Activated CD4-positive, alpha-beta T cell treated with anti-CD3 and anti-CD28 coated beads, Interleukin-2, amount 50 U/mL, for 1 hour (primary cell): ENCODE data around the gene COL28A1.
"Not testable (repeated sequence)": the region's sequence is repeated elsewhere in the genome, so short reads cannot be mapped to it uniquely, and the experiment has no call there.

Source experiments
- DNase-seq: peaks from one replicate; pipeline ENCODE4 v3.0.0-alpha.2; 2020

COL28A1 gene

GRCh38 chr7:7408001-7408770 lies 127.5 kb downstream of the COL28A1 start:
- no peak for DNase-seq

- DNase-seq, result no peak
Measured at GRCh38 chr7:7405461-7405860, 130.2 kb downstream of the COL28A1 start.

- DNase-seq, result no peak
Measured at GRCh38 chr7:7399707-7400106, 136.0 kb downstream of the COL28A1 start.

- DNase-seq, result no peak
Measured at GRCh38 chr7:7395785-7396184, 139.9 kb downstream of the COL28A1 start.

GRCh38 chr7:7388164-7388563 lies 147.5 kb downstream of the COL28A1 start:
- DNase-seq, result not testable (repeated sequence)

- DNase-seq, result no peak
Measured at GRCh38 chr7:7385421-7385820, 150.3 kb downstream of the COL28A1 start.

- DNase-seq, result no peak
Measured at GRCh38 chr7:7384228-7384627, 151.4 kb downstream of the COL28A1 start.

GRCh38 chr7:7375538-7375937 lies 160.1 kb downstream of the COL28A1 start:
- no peak for DNase-seq

- DNase-seq, result no peak
Measured at GRCh38 chr7:7370076-7370475, 165.6 kb downstream of the COL28A1 start.

GRCh38 chr7:7369134-7369533 lies 166.5 kb downstream of the COL28A1 start:
- no peak for DNase-seq

GRCh38 chr7:7354674-7355073 lies 181.0 kb downstream of the COL28A1 start:
- DNase-seq, result no peak

GRCh38 chr7:7352845-7353244 lies 182.8 kb downstream of the COL28A1 start:
- no peak for DNase-seq

- no peak for DNase-seq
Measured at GRCh38 chr7:7351832-7352231, 183.8 kb downstream of the COL28A1 start.

- no peak for DNase-seq
Measured at GRCh38 chr7:7351156-7351555, 184.5 kb downstream of the COL28A1 start.

GRCh38 chr7:7349156-7349555 lies 186.5 kb downstream of the COL28A1 start:
- no peak for DNase-seq

GRCh38 chr7:7347045-7347444 lies 188.6 kb downstream of the COL28A1 start:
- DNase-seq, result no peak

- no peak for DNase-seq
Measured at GRCh38 chr7:7344583-7344982, 191.1 kb downstream of the COL28A1 start.

GRCh38 chr7:7335909-7336308 lies 199.8 kb downstream of the COL28A1 start:
- no peak for DNase-seq

GRCh38 chr7:7335215-7335614 lies 200.5 kb downstream of the COL28A1 start:
- DNase-seq, result no peak

- no peak for DNase-seq
Measured at GRCh38 chr7:7333610-7334009, 202.1 kb downstream of the COL28A1 start.

- DNase-seq, result no peak
Measured at GRCh38 chr7:7331523-7331922, 204.2 kb downstream of the COL28A1 start.

GRCh38 chr7:7330997-7331396 lies 204.7 kb downstream of the COL28A1 start:
- no peak for DNase-seq

- DNase-seq, result no peak
Measured at GRCh38 chr7:7329326-7329725, 206.3 kb downstream of the COL28A1 start.

- DNase-seq, result no peak
Measured at GRCh38 chr7:7327423-7327822, 208.2 kb downstream of the COL28A1 start.

GRCh38 chr7:7324698-7325097 lies 211.0 kb downstream of the COL28A1 start:
- no peak for DNase-seq
